ENCODE measurements around the gene JAML.

DNA sequence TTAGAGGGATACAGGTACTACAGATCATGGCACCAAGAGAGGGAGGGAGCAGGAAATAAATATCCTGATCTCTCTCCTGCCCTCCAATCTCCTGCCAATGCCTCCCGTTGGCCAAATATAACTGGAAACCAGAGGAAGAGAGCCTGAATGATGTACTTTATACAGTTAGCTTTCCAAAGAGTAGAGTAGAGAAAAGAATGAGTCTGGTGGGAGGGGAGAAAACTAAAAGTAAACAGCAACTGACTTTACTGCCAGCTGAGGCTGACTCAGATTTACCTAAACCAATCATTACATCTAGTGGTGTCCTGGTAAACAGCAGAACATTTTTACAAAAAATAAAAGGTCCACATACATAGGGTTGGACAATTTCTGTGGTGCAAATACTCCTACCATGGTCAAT is 22.2 kb upstream of the JAML start:
- TF ChIP-seq, protein P1, sequence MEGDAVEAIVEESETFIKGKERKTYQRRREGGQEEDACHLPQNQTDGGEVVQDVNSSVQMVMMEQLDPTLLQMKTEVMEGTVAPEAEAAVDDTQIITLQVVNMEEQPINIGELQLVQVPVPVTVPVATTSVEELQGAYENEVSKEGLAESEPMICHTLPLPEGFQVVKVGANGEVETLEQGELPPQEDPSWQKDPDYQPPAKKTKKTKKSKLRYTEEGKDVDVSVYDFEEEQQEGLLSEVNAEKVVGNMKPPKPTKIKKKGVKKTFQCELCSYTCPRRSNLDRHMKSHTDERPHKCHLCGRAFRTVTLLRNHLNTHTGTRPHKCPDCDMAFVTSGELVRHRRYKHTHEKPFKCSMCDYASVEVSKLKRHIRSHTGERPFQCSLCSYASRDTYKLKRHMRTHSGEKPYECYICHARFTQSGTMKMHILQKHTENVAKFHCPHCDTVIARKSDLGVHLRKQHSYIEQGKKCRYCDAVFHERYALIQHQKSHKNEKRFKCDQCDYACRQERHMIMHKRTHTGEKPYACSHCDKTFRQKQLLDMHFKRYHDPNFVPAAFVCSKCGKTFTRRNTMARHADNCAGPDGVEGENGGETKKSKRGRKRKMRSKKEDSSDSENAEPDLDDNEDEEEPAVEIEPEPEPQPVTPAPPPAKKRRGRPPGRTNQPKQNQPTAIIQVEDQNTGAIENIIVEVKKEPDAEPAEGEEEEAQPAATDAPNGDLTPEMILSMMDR (IDR thresholded peaks at IDR 0.05) = no peak
- TF ChIP-seq POLR2A (IDR thresholded peaks at IDR 0.05) (peak in 1 of 4 donors; percentile 15), EP300 (IDR thresholded peaks at IDR 0.05) (no peak)
